ENCODE results near the gene POLR3E.

GRCh38 chr16:22381392-22381791, 84.2 kb downstream of the POLR3E start:
- TF ChIP-seq CTCF (optimal IDR thresholded peaks at IDR 0.05 in 1 of 3, IDR thresholded peaks at IDR 0.05 in 1 of 3, conservative IDR thresholded peaks at IDR 0.05 in 1 of 3; ENCODE audit: extremely low read depth in 1 of 3, insufficient read depth in 2 of 3, low read length in 3 of 3) (no peak), EZH2 (IDR thresholded peaks at IDR 0.05; ENCODE audit: low read length) (no peak)
